Skin epidermis (tissue), 12 donors: ENCODE results near the gene CDH18.

Experiments used
- H3K27ac ChIP-seq, 21 experiments: fragments of 200-600 bp; sonication (generic) in 11 of 21; one replicate each; pipeline ENCODE4 v1.5.0; 2020; ENCODE audit warnings: mild to moderate bottlenecking in 3 of 21, inconsistent platforms in 2 of 21, moderate library complexity in 2 of 21
- H3K4me3 ChIP-seq, 7 experiments: fragments of 200-600 bp; sonication (generic) in 2 of 7; one replicate each; pipeline ENCODE4 v1.5.0; 2020; ENCODE audit warnings: inconsistent platforms in 2 of 7, mild to moderate bottlenecking in 2 of 7, moderate library complexity in 1 of 7

Gene CDH18

GRCh38 chr5:19767987-19768386, 220.0 kb downstream of the CDH18 start:
- Histone ChIP-seq H3K4me3 (no peak overlapping the region), H3K27ac (no peak overlapping the region)

GRCh38 chr5:19753579-19753978, 234.4 kb downstream of the CDH18 start:
- H3K27ac ChIP-seq, result no peak overlapping the region
- no peak overlapping the region for H3K4me3 ChIP-seq

GRCh38 chr5:19751326-19751725, 236.7 kb downstream of the CDH18 start:
- H3K27ac ChIP-seq, result no peak overlapping the region

GRCh38 chr5:19745247-19745646, 242.8 kb downstream of the CDH18 start:
- H3K27ac ChIP-seq, result no peak overlapping the region
- no peak overlapping the region for H3K4me3 ChIP-seq

More at GRCh38 chr5:19751326-19751725, 236.7 kb downstream of the CDH18 start:
- H3K4me3 ChIP-seq, result no peak overlapping the region

GRCh38 chr5:19739671-19740070, 248.3 kb downstream of the CDH18 start:
- Histone ChIP-seq H3K4me3 (no peak overlapping the region), H3K27ac (no peak overlapping the region)

GRCh38 chr5:19734776-19735175, 253.2 kb downstream of the CDH18 start:
- Histone ChIP-seq H3K4me3 (no peak overlapping the region), H3K27ac (no peak overlapping the region)

GRCh38 chr5:19733612-19734495, 254.1 kb downstream of the CDH18 start:
- Histone ChIP-seq H3K27ac (no peak overlapping the region), H3K4me3 (no peak overlapping the region)

GRCh38 chr5:19728571-19728970, 259.4 kb downstream of the CDH18 start:
- no peak overlapping the region for H3K4me3 ChIP-seq

GRCh38 chr5:19719109-19719508, 268.9 kb downstream of the CDH18 start:
- H3K27ac ChIP-seq, result no peak overlapping the region
- no peak overlapping the region for H3K4me3 ChIP-seq

More at GRCh38 chr5:19728571-19728970, 259.4 kb downstream of the CDH18 start:
- H3K27ac ChIP-seq, result no peak overlapping the region

- no peak overlapping the region for H3K27ac ChIP-seq
- H3K4me3 ChIP-seq, result no peak overlapping the region
These were observed 274.3 kb downstream of the CDH18 start for GRCh38 chr5:19713740-19714139.

GRCh38 chr5:19709403-19709802, 278.6 kb downstream of the CDH18 start:
- H3K4me3 ChIP-seq, result no peak overlapping the region
- no peak overlapping the region for H3K27ac ChIP-seq

GRCh38 chr5:19706776-19707175, 281.2 kb downstream of the CDH18 start:
- Histone ChIP-seq H3K27ac (no peak overlapping the region), H3K4me3 (no peak overlapping the region)

GRCh38 chr5:19701731-19702130, 286.3 kb downstream of the CDH18 start:
- Histone ChIP-seq H3K4me3 (no peak overlapping the region), H3K27ac (no peak overlapping the region)

GRCh38 chr5:19694949-19695611, 292.9 kb downstream of the CDH18 start:
- Histone ChIP-seq H3K4me3 (no peak overlapping the region), H3K27ac (no peak overlapping the region)

GRCh38 chr5:19690978-19691377, 297.0 kb downstream of the CDH18 start:
- H3K27ac ChIP-seq, result no peak overlapping the region

GRCh38 chr5:19685473-19685872, 302.5 kb downstream of the CDH18 start:
- H3K27ac ChIP-seq, result no peak overlapping the region
- no peak overlapping the region for H3K4me3 ChIP-seq

More at GRCh38 chr5:19690978-19691377, 297.0 kb downstream of the CDH18 start:
- H3K4me3 ChIP-seq, result no peak overlapping the region

- no peak overlapping the region for H3K4me3 ChIP-seq
- H3K27ac ChIP-seq, result no peak overlapping the region
These were observed 311.1 kb downstream of the CDH18 start for GRCh38 chr5:19676895-19677294.

GRCh38 chr5:19660679-19661078, 327.3 kb downstream of the CDH18 start:
- Histone ChIP-seq H3K27ac (no peak overlapping the region), H3K4me3 (no peak overlapping the region)

- Histone ChIP-seq H3K27ac (no peak overlapping the region), H3K4me3 (no peak overlapping the region)
These were observed 332.4 kb downstream of the CDH18 start for GRCh38 chr5:19655627-19656026.

GRCh38 chr5:19638461-19638860, 349.5 kb downstream of the CDH18 start:
- no peak overlapping the region for H3K4me3 ChIP-seq
- no peak overlapping the region for H3K27ac ChIP-seq

GRCh38 chr5:19630876-19631275, 357.1 kb downstream of the CDH18 start:
- Histone ChIP-seq H3K27ac (no peak overlapping the region), H3K4me3 (no peak overlapping the region)
